HCT116 (cell line): Measurements from ENCODE around the gene SLC6A19. TPM values are rescaled to one million over a fixed set of nuclear protein-coding genes. Genes with fewer than 3 reads are reported as not detected.

Experiments
- ATAC-seq: fragments of 200-7000 bp; cut with Tn5 transposase; 2 replicates; pipeline ENCODE4 v1.9.1; 2020; ENCODE audit warnings: mild to moderate bottlenecking, moderate library complexity
- BruUV-seq: library from RNA; stranded (reverse); fragments of 400-500 nt; replicated peaks from 2 replicates; lab custom pipeline; 2021; lab: Mats Ljungman, UMichigan
- CTCF ChIA-PET: fragments of 300-600 bp; sonication (Branson Sonifier 250); formaldehyde crosslinking; loops from one replicate; lab custom pipeline; 2021; ENCODE audit warnings: antibody characterized with exemption; lab: Charles Lee
- POLR2A ChIA-PET: fragments of 300-600, 350-600 bp; sonication (Branson Sonifier 250); formaldehyde crosslinking; loops from one replicate; lab custom pipeline; 2021; ENCODE audit warnings: antibody characterized with exemption; lab: Charles Lee
- RAD21 ChIA-PET, 2 experiments: fragments of 300-600 bp; sonication (Branson Sonifier 250); formaldehyde crosslinking; loops; one replicate each; lab custom pipeline; 2023; ENCODE audit warnings: low total read pairs in 2 of 2; ENCODE audit not compliant: uncharacterized antibody in 2 of 2, unreplicated experiment in 2 of 2, low non-redundant PET in 1 of 2; lab: Charles Lee
- DNase-seq: peaks from one replicate; pipeline ENCODE4 v3.0.0-alpha.2; 2010; ENCODE audit warnings: low read depth, low spot score
- H2AFZ ChIP-seq: fragments of 200-600 bp; shearing (Covaris generic), sonication (generic); 2 replicates; pipeline ENCODE4 v1.6.1; 2017; ENCODE audit warnings: low read depth, mixed run types, mixed read lengths, antibody characterized with exemption, low read length; ENCODE audit not compliant: poor library complexity, severe bottlenecking
- H3K27ac ChIP-seq: 2 replicates; pipeline ENCODE4 v1.5.1; 2012; ENCODE audit warnings: low read depth, low read length
- H3K27me3 ChIP-seq: fragments of 200-600 bp; sonication (generic); 2 replicates; pipeline ENCODE4 v1.6.1; 2016; ENCODE audit warnings: mixed run types, low read length, mixed read lengths; ENCODE audit not compliant: insufficient read depth
- H3K36me3 ChIP-seq, 2 experiments: fragments of 200-500 bp in 1 of 2; fragments of 200-600 bp in 1 of 2; sonication (Bioruptor generic) in 1 of 2; sonication (generic) in 1 of 2; 2 replicates each; pipeline versions ENCODE4 v1.5.1 to v1.6.1; 2014 to 2016; ENCODE audit warnings: low read length in 2 of 2, inconsistent platforms in 1 of 2, mixed read lengths in 1 of 2, mixed run types in 1 of 2; ENCODE audit not compliant: insufficient read depth in 2 of 2, control insufficient read depth in 1 of 2
- H3K4me1 ChIP-seq, 2 experiments: fragments of 200-600 bp in 1 of 2; sonication (generic) in 1 of 2; 2 replicates each; pipeline versions ENCODE4 v1.5.1 to v1.6.1; 2012 to 2017; ENCODE audit warnings: low read length in 2 of 2, inconsistent platforms in 1 of 2, mild to moderate bottlenecking in 1 of 2, mixed read lengths in 1 of 2, mixed run types in 1 of 2, moderate library complexity in 1 of 2; ENCODE audit not compliant: insufficient read depth in 2 of 2, control insufficient read depth in 1 of 2
- H3K4me2 ChIP-seq: fragments of 200-600 bp; sonication (generic); 2 replicates; pipeline ENCODE4 v1.6.1; 2017; ENCODE audit warnings: mixed run types, low read length, mixed read lengths
- H3K4me3 ChIP-seq, 2 experiments: fragments of 200-600 bp in 1 of 2; sonication (generic) in 1 of 2; replicated peaks in 1 of 2; 2 replicates each; pipeline ENCODE4 v1.5.1; 2011 to 2016; ENCODE audit warnings: low read length in 2 of 2, control low read depth in 1 of 2, low read depth in 1 of 2, mild to moderate bottlenecking in 1 of 2, mixed read lengths in 1 of 2, mixed run types in 1 of 2
- H3K79me2 ChIP-seq: fragments of 200-600 bp; sonication (generic); 2 replicates; pipeline ENCODE4 v1.6.1; 2017; ENCODE audit warnings: mild to moderate bottlenecking, mixed run types, low read length, moderate library complexity, mixed read lengths; ENCODE audit not compliant: insufficient read depth
- H3K9ac ChIP-seq: fragments of 200-600 bp; sonication (generic); 2 replicates; pipeline ENCODE4 v1.6.1; 2016; ENCODE audit warnings: low read length, mixed read lengths
- H3K9me2 ChIP-seq: fragments of 200-600 bp; sonication (generic), shearing (Covaris generic); 2 replicates; pipeline ENCODE4 v1.6.1; 2017; ENCODE audit warnings: mixed run types, mild to moderate bottlenecking, moderate library complexity; ENCODE audit not compliant: insufficient read depth
- H3K9me3 ChIP-seq, 2 experiments: fragments of 200-500 bp in 1 of 2; fragments of 200-600 bp in 1 of 2; sonication (Bioruptor generic) in 1 of 2; sonication (generic) in 1 of 2; 2 replicates each; pipeline ENCODE4 v1.6.1; 2014 to 2017; ENCODE audit warnings: low read length in 2 of 2, mixed read lengths in 2 of 2, inconsistent platforms in 1 of 2, low read depth in 1 of 2, mild to moderate bottlenecking in 1 of 2, mixed run types in 1 of 2, moderate library complexity in 1 of 2; ENCODE audit not compliant: control insufficient read depth in 1 of 2, insufficient read depth in 1 of 2
- H4K20me1 ChIP-seq: fragments of 200-600 bp; sonication (generic), shearing (Covaris generic); 2 replicates; pipeline ENCODE4 v1.6.1; 2017; ENCODE audit warnings: mixed run types, mild to moderate bottlenecking, moderate library complexity; ENCODE audit not compliant: insufficient read depth
- ATF3 ChIP-seq: IDR thresholded peaks from 2 replicates; pipeline ENCODE4 v1.6.1; 2012
- CEBPB ChIP-seq: IDR thresholded peaks from 2 replicates; pipeline ENCODE4 v1.6.1; 2012; ENCODE audit warnings: low read depth
- ELF1 ChIP-seq: IDR thresholded peaks from 2 replicates; pipeline ENCODE4 v1.6.1; 2012; ENCODE audit warnings: low read depth, borderline replicate concordance
- EZH2 ChIP-seq: fragments of 200-600 bp; sonication (generic); IDR thresholded peaks from 2 replicates; pipeline ENCODE4 v1.6.1; 2017; ENCODE audit warnings: antibody characterized with exemption, mixed run types
- FOSL1 ChIP-seq: IDR thresholded peaks from 2 replicates; pipeline ENCODE4 v1.6.1; 2012; ENCODE audit warnings: low read depth
- POLR2A ChIP-seq: IDR thresholded peaks from 2 replicates; pipeline ENCODE4 v1.7.0; 2011; ENCODE audit warnings: borderline replicate concordance; ENCODE audit not compliant: insufficient read depth, insufficient read length; ENCODE audit errors: extremely low read depth
- POLR2AphosphoS5 ChIP-seq: IDR thresholded peaks from 2 replicates; pipeline ENCODE4 v1.6.1; 2011; ENCODE audit warnings: mild to moderate bottlenecking, low read depth, low read length, moderate library complexity
- SIN3A ChIP-seq: IDR thresholded peaks from 2 replicates; pipeline ENCODE4 v1.6.1; 2012; ENCODE audit warnings: low read depth
- SRF ChIP-seq: IDR thresholded peaks from 2 replicates; pipeline ENCODE4 v1.6.1; 2012; ENCODE audit warnings: low read depth
- TCF7L2 ChIP-seq: IDR thresholded peaks from 2 replicates; pipeline ENCODE4 v1.7.0; 2011; ENCODE audit warnings: borderline replicate concordance, inconsistent platforms; ENCODE audit not compliant: insufficient read depth, insufficient read length; ENCODE audit errors: extremely low read depth
- YY1 ChIP-seq: IDR thresholded peaks from 2 replicates; pipeline ENCODE4 v1.6.1; 2011; ENCODE audit warnings: low read length, low read depth, moderate library complexity, mild to moderate bottlenecking; ENCODE audit not compliant: insufficient replicate concordance; ENCODE audit errors: extremely low read depth
- ZFX ChIP-seq: fragments of 450-650 bp; IDR thresholded peaks from 2 replicates; pipeline ENCODE4 v1.6.1; 2017
- intact Hi-C: fragments of 100-400 bp; cut with micrococcal nuclease; formaldehyde crosslinking; loops from 2 replicates; pipeline ENCODE4 v1.10.0; 2022
- total RNA-seq: library from RNA; stranded (reverse); gene quantifications from one replicate; pipeline ENCODE4 v1.2.1, GENCODE V29; 2021; ENCODE audit not compliant: unreplicated experiment
- TF ChIP-seq, protein P1 (sequence below), 3 experiments: fragments of 200-600 bp in 1 of 3; sonication (generic) in 1 of 3; IDR thresholded peaks in 2 of 3; conservative IDR thresholded peaks in 1 of 3; 2 replicates each; pipeline ENCODE4 v1.5.1; 2012 to 2017; ENCODE audit warnings: low read depth in 2 of 3, low read length in 2 of 3, antibody characterized with exemption in 1 of 3, borderline replicate concordance in 1 of 3, control low read depth in 1 of 3, mild to moderate bottlenecking in 1 of 3, mixed read lengths in 1 of 3, mixed run types in 1 of 3, moderate library complexity in 1 of 3; ENCODE audit not compliant: insufficient read depth in 1 of 3
- TF ChIP-seq, protein P2 (sequence below): IDR thresholded peaks from 2 replicates; pipeline ENCODE4 v1.6.1; 2012

The SLC6A19 gene
- total RNA-seq, 1 experiment from 2014 or later: not detected

GRCh38 chr5:1217596-1218206, 16.3 kb downstream of the SLC6A19 start:
- CTCF ChIA-PET: no interaction called here
- Histone ChIP-seq H3K9ac (no peak overlapping the region), H3K36me3 (no peaks in the 10 kb centered on the region), H3K4me1 (peaks cover 0 to 5% of the 10 kb centered on the region in 2 experiments; a peak in 1 of 4 replicates), H3K9me3 (no peaks in the 10 kb centered on the region; a peak in 1 of 4 replicates), H3K27ac (no peak overlapping the region), H3K4me3 (no peak overlapping the region), H3K27me3 (no peaks in the 10 kb centered on the region), H3K4me2 (no peak overlapping the region; the same call in 1 of the 2 replicates), H3K9me2 (no peaks in the 10 kb centered on the region), H4K20me1 (no peaks in the 10 kb centered on the region), H2AFZ (no peak overlapping the region), H3K79me2 (no peaks in the 10 kb centered on the region)
- RAD21 ChIA-PET: no interaction called here
- BruUV-seq: no TSS peak
- ATAC-seq (peak; percentile 94), DNase-seq (no peak)
- intact Hi-C loops: no loop called here
- TF ChIP-seq ATF3: no peak
- TF ChIP-seq, protein P1, sequence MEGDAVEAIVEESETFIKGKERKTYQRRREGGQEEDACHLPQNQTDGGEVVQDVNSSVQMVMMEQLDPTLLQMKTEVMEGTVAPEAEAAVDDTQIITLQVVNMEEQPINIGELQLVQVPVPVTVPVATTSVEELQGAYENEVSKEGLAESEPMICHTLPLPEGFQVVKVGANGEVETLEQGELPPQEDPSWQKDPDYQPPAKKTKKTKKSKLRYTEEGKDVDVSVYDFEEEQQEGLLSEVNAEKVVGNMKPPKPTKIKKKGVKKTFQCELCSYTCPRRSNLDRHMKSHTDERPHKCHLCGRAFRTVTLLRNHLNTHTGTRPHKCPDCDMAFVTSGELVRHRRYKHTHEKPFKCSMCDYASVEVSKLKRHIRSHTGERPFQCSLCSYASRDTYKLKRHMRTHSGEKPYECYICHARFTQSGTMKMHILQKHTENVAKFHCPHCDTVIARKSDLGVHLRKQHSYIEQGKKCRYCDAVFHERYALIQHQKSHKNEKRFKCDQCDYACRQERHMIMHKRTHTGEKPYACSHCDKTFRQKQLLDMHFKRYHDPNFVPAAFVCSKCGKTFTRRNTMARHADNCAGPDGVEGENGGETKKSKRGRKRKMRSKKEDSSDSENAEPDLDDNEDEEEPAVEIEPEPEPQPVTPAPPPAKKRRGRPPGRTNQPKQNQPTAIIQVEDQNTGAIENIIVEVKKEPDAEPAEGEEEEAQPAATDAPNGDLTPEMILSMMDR (IDR thresholded peaks at IDR 0.05 in 2 of 3, conservative IDR thresholded peaks at IDR 0.05 in 1 of 3; ENCODE audit: borderline replicate concordance in 1 of 3, insufficient read depth in 1 of 3, low read depth in 2 of 3, low read length in 2 of 3): peak in 1 of 3 experiments; percentile 14; a peak in 1 of 6 replicates
- POLR2A ChIA-PET: no interaction called here

GRCh38 chr5:1218351-1219080, 17.1 kb downstream of the SLC6A19 start:
- Histone ChIP-seq H3K79me2 (no peaks in the 10 kb centered on the region), H3K36me3 (no peaks in the 10 kb centered on the region), H2AFZ (no peak overlapping the region), H3K4me3 (no peak overlapping the region), H3K9ac (no peak overlapping the region), H3K4me1 (peaks cover 0 to 5% of the 10 kb centered on the region in 2 experiments; a peak in 1 of 4 replicates), H3K9me3 (no peaks in the 10 kb centered on the region; a peak in 1 of 4 replicates), H3K27me3 (no peaks in the 10 kb centered on the region), H3K4me2 (no peak overlapping the region), H3K27ac (no peak overlapping the region), H3K9me2 (no peaks in the 10 kb centered on the region), H4K20me1 (no peaks in the 10 kb centered on the region)
- ChIA-PET RAD21 (no interaction called here), POLR2A (no interaction called here), CTCF (no interaction called here)
- intact Hi-C loops: no loop called here
- DNase-seq (no peak), ATAC-seq (no peak)
- BruUV-seq: no TSS peak
- no peak for TF ChIP-seq ELF1
- no peak for TF ChIP-seq TCF7L2
- no peak for TF ChIP-seq FOSL1
- no peak for TF ChIP-seq POLR2AphosphoS5
- no peak for TF ChIP-seq SRF
- TF ChIP-seq, protein P1 (IDR thresholded peaks at IDR 0.05 in 2 of 3, conservative IDR thresholded peaks at IDR 0.05 in 1 of 3; ENCODE audit: borderline replicate concordance in 1 of 3, insufficient read depth in 1 of 3, low read depth in 2 of 3, low read length in 2 of 3): no peak
- no peak for TF ChIP-seq CEBPB
- no peak for TF ChIP-seq POLR2A
- TF ChIP-seq EZH2: no peak
- TF ChIP-seq, protein P2, sequence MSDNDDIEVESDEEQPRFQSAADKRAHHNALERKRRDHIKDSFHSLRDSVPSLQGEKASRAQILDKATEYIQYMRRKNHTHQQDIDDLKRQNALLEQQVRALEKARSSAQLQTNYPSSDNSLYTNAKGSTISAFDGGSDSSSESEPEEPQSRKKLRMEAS: no peak
- no peak for TF ChIP-seq ZFX
- no peak for TF ChIP-seq YY1
- TF ChIP-seq SIN3A: no peak
